GM12873 (cell line): ENCODE results near the gene UTP4.

Source experiments
- CTCF ChIP-seq: IDR thresholded peaks from 2 replicates; pipeline ENCODE4 v1.5.1; 2012; ENCODE audit warnings: low read depth, mild to moderate bottlenecking, moderate library complexity, low read length, control low read depth; ENCODE audit not compliant: insufficient read depth; ENCODE audit errors: missing control alignments

The UTP4 gene

GRCh38 chr16:69176033-69176800 is 43.8 kb downstream of the UTP4 start:
- no peak for TF ChIP-seq CTCF

GRCh38 chr16:69179328-69180010 is 47.0 kb downstream of the UTP4 start:
- TF ChIP-seq CTCF: no peak

GRCh38 chr16:69180011-69180338 is 47.5 kb downstream of the UTP4 start:
- TF ChIP-seq CTCF: no peak

GRCh38 chr16:69182730-69183416 is 50.4 kb downstream of the UTP4 start:
- TF ChIP-seq CTCF: no peak

GRCh38 chr16:69186642-69187445 is 54.4 kb downstream of the UTP4 start, which contains the start of gene SNTB2:
Gene SNTB2, plus strand, starts transcription at chr16:69187164. Its CDS starts 3 bp downstream, at chr16:69187167.
- TF ChIP-seq CTCF: no peak

- TF ChIP-seq CTCF: no peak
Observed at GRCh38 chr16:69187446-69188235, 55.2 kb downstream of the UTP4 start.
